ENCODE measurements around the gene CCDC33.

The CCDC33 gene

DNA sequence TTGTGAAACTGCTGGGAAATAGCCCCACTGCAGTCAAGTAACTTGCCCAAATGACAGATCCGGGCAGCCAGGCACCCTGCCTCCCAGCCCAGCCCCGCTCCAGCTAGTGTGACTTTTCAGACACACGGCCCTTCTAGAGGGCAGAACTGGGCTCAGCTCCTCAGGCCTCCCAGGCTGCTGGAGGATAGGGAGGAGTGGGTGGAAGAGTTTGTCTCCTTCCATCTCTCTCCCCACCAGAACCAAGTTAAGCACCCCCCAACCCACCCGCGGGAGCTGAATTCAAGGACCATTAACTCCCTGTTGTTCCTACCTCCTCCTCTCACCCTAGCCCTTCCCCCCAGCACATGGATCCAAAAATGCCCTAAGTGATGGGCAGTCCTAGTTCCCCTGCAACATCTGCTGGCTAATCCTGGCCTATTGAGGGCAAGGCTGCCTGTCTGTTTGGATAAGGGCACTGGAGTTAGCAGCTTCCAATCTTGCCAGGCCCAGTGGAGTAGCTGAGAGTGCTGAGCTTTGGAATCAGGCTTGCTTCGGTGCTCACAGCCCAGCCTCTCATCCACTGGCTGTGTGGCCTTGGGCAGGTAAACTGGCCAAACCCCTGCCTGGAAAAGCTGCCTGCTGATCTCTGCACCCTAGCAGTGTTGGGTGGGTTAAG, 3.1 kb downstream of the CCDC33 start:
- no peak for DNase-seq (ENCODE audit: low read depth)
- TF ChIP-seq, protein P1, sequence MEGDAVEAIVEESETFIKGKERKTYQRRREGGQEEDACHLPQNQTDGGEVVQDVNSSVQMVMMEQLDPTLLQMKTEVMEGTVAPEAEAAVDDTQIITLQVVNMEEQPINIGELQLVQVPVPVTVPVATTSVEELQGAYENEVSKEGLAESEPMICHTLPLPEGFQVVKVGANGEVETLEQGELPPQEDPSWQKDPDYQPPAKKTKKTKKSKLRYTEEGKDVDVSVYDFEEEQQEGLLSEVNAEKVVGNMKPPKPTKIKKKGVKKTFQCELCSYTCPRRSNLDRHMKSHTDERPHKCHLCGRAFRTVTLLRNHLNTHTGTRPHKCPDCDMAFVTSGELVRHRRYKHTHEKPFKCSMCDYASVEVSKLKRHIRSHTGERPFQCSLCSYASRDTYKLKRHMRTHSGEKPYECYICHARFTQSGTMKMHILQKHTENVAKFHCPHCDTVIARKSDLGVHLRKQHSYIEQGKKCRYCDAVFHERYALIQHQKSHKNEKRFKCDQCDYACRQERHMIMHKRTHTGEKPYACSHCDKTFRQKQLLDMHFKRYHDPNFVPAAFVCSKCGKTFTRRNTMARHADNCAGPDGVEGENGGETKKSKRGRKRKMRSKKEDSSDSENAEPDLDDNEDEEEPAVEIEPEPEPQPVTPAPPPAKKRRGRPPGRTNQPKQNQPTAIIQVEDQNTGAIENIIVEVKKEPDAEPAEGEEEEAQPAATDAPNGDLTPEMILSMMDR (IDR thresholded peaks at IDR 0.05; ENCODE audit: control insufficient read depth, extremely low read depth, insufficient read depth) = no peak

DNA sequence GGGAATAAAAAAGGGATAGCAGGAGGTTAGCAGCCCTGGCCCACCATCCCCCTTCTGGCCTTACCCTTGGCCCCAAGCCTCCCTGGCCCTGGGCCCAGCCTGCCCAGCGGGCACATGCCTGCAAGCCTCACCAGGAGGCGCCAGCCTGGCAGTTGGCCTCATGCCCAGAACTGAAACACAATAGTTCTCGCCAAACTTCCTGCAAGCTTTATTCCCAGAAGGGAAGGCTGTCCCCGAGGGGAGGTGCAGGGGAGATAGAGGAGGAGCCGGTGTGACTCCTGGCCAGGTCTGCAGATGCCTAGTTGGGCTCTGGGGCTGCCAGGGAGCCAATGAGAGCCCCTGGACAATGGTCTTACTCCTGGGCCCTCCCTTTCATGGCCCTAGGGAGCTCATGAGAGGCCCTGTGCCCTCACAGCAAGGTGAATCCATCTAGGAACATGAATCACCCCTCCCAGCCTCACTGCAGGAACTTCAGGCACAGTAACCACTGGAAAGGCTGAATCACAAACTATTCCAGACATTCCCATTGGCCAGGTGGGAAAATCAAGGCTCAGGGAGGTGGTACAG, 4.0 kb downstream of the CCDC33 start:
- DNase-seq (ENCODE audit: low read depth) = peak; percentile 92
- TF ChIP-seq, protein P1 (IDR thresholded peaks at IDR 0.05; ENCODE audit: control insufficient read depth, extremely low read depth, insufficient read depth) = peak; percentile 87
- no peak overlapping the region for H3K4me3 ChIP-seq (ENCODE audit: low read depth, low read length)

More for the DNA sequence above, 3.1 kb downstream of the CCDC33 start:
- H3K4me3 ChIP-seq (ENCODE audit: low read depth, low read length) = no peak overlapping the region

DNA sequence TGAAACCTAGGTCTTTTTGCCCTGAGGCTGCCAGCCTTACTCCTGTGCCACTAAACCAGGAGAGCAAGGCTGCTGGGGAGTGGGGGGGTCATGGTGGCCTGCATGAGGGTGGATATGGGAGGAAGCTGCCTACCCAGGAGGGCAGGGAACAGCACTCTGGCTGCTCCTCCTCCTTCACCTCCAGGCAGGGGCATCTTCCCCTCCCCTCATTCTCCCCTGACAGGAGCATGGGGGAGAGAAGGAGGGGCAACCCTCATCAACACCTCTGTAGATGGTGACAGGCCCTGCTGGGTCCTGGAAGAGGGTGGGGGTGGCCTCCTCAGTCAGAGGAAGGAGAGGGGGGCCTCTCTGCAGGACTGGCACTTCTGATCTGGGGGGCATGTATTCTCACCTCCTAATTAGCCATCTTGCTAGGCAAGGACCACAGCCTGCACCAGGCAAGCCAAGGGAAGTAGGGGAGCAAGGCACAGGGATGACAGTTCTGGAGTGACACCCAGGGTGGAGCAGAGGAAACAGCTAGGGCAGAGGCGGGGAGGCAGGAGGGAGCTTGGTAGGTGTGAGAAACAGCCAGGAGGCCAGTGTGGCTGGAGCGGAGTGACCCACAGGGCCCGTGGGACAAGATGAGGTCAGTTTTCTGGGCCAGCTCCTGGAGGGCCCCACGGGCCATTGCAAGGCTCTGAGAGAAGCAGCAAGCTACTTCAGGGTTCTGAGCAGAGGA, 4.9 kb downstream of the CCDC33 start:
- H3K4me3 ChIP-seq (ENCODE audit: low read depth, low read length) = no peak overlapping the region
- TF ChIP-seq, protein P1 (IDR thresholded peaks at IDR 0.05; ENCODE audit: control insufficient read depth, extremely low read depth, insufficient read depth) = no peak
- no peak for DNase-seq (ENCODE audit: low read depth)

DNA sequence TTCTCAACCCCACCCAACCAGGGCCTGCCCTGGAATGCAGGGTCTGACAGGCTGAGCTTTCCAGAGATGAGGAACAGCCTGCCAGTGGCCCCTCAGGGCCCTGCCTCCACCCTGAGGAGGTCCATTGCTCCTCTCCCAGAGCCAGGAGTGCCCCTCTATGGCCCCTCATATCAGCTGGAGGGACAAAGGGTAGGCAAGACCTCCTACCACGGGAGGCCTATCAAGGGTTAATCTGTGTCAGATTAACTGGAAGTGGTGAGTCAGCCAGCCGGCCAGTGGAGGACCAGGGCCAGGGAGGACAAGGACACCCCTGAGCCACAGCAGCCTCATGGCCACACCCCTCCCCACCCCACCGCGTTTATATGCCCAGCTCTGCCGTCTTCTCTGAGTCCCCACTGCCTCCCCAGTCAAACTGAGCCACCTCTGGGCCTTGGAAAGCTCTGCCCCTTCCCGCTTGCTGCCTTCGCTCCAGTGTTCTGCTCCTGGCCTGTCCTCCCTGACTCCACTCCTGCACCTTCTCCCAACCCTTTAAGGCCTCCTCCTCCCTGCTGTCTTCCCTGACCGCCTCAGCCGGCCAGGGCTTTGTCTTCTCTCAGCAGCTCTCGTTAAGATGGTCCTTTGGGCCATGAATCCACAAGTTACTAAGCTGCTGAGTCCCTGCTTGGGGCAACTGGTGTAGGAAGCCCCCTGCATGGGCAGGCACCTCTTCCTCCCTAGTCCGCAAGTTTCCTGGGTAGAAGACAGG, 6.5 kb downstream of the CCDC33 start:
- no peak for DNase-seq (ENCODE audit: low read depth)
- no peak overlapping the region for H3K4me3 ChIP-seq (ENCODE audit: low read depth, low read length)
- TF ChIP-seq, protein P1 (IDR thresholded peaks at IDR 0.05; ENCODE audit: control insufficient read depth, extremely low read depth, insufficient read depth) = no peak

DNA sequence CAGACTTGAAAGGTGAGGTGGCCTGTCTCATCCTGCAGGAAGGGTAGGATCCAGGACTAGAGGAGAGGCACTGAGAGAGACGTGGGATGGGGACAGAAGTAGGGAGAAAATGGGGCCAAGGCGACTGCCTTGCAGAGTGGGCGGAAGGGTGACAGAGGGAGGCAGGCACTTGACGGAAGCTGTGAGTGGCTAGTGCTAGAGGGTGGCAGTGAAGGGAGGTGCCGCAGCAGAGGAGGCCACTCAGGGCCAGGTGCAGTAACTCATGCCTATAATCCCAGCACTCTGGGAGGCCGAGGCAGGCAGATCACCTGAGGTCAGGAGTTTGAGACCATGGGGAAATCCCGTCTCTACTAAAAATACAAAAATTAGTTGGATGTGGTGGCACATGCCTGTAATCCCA, 7.3 kb downstream of the CCDC33 start:
- H3K4me3 ChIP-seq (ENCODE audit: low read depth, low read length) = no peak overlapping the region
- TF ChIP-seq, protein P1 (IDR thresholded peaks at IDR 0.05; ENCODE audit: control insufficient read depth, extremely low read depth, insufficient read depth) = no peak
- DNase-seq (ENCODE audit: low read depth) = no peak

DNA sequence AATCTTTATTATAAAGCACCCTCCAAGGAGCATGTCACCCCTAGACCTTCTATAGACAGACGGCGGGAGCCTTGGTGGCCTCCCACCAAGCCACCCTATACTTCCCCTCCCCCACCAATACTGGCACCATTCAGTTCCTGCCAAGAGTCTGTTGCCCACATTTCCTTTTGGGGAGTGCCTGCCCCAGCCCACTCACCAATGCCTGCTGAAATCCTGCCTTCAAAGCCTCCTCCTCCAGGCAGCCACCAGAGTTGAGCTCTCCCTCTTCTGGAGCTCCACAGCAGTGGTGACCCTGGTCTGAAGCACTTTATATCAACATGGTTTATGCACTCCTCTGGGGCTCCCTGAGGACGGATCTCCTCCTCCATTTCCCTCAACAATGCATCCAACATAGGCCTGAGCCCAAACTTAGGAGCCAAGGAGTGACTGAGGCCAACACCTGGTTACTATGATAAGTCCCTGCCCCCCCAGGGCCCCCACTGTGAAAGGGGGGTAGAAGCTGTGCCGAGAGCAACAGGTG, 8.8 kb downstream of the CCDC33 start:
- no peak for DNase-seq (ENCODE audit: low read depth)
- TF ChIP-seq, protein P1 (IDR thresholded peaks at IDR 0.05; ENCODE audit: control insufficient read depth, extremely low read depth, insufficient read depth) = no peak
- H3K4me3 ChIP-seq (ENCODE audit: low read depth, low read length) = no peak overlapping the region

Measured in LNCaP clone FGC (cell line).